ENCODE data around the gene MYL3.

The MYL3 gene

DNA sequence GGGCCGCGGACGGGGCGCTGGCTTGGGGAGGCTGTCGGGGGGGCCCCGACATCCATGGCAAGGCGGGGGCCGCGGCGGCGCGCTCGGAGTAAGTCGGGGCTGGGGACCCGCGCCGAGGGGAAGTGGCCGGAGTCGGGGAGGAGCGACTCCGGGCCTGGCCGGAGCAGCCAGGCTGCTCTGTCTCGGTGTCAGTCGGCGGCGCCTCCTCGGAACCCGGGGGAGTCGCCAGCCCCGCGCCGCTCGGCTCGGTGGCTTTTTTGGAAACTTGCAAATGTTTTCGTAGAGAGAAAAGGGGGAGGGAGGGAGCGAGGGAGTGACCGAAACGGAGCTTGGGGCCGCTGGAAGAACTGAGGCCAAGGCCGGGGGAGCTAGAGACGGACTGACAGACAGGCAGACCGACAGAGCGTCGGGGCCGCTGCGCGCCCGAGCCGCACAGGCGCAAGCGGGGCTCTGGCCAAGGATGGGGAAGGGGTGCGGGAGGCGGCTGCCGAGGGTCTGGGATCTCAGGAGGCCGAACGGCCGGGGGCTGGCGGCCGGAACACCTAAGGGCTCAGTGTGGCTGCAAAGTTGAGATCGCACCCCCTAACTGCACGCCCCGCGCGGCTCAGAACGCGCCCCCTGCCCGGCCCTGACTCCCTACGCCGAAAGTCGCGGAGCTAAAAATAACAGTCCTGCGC is 19.3 kb upstream of the MYL3 start:
- DNase-seq, result peak; percentile 50

DNA sequence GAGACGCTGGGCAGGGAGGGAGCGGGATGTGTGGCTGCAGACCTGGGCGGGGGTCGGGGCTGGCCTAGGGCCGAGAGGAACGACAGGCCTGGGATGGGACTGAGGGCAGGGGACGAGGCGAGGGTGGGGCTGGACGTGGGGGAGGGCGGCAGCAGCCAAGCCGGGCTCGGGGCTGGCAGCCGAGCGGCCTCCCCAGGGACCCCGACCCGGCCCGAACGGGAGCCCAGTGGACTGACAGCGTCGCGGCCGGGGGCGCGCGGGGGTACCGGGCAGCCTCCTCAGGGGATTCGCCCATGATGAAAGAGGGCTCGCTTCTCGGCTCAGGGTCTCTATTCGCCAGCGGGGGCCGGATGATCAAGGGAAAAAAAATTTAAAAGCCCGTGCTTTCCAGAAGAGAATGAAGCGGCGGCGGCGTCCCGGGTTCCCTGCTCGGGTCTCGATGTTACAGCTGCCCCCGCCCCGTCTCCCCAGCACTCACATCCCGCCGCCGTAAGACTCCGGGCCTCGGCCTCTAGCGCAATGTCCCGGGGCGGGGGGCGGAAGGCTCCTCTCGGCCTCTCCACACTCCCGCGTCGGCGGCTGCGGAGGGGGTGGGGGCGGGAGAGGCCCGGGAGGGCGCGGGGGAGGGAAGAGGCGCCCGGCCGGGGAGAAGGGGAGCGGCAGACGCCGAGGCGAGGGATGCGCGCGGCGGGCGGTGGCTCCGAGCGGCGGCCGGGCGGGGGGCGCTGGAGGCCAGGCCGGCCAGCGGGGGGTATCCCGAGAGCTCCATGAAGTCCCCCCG is 18.5 kb upstream of the MYL3 start:
- DNase-seq, result peak; percentile 26

DNA sequence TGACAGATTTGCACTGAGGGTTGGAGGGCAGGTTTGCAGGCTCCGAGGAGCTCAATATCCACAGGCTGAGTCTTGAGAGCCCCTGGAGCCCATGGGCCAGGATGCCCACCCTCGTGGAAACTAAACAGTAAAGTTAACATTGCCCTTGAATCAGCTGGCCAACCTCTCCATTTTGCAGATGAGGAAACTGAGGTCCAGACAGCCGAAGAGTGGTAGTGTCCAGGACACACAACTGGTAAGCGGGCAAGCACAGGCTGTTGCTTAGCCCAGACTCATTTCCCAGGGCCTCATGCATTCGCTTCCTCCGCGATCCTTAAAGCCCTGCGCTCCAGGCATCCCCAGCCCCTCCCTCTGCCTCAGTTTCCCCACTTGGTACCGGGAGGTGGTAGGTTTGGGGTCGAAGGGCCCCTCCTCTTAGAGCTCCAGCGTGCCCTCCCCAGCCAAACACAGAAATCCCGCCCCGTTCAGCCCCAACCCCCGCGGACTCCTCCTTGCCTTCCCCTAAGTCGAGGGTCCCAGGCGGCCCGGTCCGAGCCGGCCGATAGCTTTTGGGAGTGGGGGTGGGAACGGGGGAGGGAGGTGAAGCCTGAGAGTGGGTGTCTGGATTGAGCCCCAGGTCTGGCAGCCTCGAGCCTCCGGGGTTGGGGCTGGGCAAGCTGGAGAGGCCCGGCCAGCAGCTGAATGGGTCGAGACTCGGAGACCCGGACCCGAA is 17.8 kb upstream of the MYL3 start:
- DNase-seq, result no peak

DNA sequence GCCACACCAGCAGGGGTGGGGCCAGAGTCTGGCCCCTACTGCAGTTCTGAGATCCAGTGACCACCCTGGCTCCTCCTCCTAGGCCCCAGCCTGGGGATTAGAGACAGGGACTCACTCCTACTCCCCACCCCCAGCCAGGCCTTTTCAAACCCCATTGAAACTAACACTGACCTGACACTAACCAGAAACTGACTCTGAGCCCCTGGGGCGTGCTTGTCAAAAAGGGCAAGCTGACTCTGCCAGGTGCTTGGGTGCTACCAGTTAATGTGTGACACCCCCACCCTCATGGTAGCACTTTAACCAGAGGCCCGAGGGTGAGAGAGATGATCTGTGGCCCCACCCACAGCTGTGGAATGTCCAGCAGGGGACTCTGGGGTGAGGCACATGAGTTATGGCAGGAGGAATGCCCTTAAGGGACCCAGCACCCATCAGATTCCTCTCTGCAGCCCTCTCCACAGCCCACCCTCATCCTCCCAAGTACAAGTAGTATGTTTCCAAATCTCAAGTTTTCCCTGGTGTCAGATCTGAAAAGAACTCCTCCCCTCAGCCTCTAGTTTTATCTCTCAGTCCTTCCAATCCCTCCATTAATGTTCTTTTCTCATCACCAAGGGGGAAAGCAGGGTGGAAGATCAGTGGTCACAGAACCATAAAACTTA is 15.7 kb upstream of the MYL3 start:
- no peak for DNase-seq

DNA sequence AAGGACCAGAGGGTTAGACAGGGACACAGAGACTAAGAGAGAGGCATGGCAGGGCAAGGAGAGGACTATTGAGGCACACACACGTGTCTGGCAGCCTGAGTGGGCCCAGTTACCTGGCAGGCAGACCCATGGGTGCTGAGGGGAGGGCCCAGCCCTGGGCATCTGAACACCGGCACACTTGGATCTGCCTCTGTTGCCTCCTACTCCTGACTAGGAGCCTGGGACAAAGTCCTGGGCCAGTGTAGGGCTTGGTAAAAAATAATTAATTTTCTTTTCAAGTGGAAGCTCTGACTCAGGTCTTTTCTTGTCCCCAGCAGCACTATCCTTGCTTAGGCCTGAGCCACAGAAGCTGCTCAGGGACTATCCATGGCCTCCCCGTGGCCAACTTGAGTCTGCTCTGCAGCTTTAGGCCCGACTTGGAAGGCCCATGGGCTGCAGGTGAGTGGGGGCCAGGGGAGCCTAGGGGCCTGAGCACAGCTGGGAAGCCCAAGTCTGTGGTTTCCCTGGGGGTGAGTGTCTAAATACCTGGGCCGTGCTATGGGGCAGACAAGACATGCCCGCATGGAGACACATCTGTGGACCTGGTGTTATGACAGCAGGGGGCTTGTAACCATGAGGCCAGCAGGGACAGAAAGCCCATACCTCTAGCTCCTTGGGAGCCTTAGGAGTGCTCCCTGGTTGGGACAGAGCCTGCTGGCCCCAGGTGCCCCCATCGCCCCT is 14.3 kb upstream of the MYL3 start, which contains the start of gene PTH1R:
PTH1R (plus strand) TSS at position 316 of the 720 bp plus-strand sequence. CDS start 5,839 bp downstream, outside the sequence.
- DNase-seq, result no peak

DNA sequence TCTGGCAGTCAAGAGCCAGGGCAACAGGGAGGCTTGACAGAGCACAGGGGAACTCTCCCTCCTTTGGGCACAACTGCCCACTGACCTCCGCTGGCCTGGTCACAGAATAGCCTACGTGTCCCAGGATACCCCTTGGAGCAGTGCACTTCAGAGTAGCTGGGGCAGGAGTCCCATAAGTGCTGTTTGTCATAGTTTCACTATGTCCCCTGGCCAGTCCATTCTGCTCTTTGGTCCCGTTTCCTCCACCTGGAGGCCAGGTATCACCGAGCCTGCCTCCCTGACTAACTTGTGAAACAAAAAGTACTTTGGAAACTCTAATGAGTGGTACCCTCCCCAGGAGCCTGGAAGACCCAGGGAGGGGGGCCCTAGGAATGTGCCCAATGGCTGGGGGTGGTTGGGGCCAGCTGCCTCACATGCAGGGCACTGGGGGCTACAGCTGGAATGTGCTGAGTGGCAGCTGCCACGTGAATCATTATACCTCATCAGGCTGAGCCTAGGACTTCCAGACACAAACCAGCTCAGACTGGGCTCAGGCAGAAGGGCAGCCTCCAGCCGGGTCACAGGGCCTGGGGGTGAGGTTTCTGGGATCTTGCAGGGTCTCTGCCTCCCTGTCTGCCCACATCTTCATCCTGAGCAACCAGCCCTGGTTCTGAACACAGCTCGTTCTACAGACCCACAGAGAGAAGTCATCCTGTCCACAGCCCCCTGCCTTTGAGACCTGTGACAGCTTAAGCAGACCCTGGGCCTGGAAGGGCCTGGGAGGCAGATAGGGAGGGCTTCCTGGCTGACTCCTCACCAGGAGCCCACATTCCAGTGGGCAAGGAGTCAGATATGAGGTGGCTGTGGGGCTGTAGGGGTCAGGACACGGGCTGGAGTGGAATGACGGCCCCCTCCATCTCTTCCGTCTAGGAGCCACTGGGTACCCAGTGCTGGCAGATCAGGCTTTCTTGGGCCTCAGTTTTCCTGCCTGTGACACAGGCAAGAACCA is 13.4 kb upstream of the MYL3 start:
- DNase-seq, result no peak

DNA sequence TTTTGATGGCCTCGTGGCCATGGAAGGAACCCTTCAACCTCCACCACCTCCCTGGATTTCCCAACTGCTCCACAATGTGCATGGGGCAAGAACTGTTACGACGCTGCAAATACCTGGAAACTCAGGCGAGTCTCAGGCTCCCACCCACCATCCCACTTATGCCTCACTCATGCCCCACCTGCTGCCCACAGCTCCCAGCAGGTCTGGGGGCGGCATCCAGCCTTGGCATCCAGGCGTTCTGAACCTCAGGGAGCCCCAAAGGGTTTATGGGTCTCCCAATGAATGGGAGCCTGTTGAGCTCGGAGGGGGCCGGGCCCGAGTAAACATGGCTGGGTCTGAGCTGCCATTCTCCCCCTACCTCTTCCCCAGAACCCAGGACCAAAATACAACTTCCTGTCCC is 12.3 kb upstream of the MYL3 start:
- DNase-seq, result no peak

DNA sequence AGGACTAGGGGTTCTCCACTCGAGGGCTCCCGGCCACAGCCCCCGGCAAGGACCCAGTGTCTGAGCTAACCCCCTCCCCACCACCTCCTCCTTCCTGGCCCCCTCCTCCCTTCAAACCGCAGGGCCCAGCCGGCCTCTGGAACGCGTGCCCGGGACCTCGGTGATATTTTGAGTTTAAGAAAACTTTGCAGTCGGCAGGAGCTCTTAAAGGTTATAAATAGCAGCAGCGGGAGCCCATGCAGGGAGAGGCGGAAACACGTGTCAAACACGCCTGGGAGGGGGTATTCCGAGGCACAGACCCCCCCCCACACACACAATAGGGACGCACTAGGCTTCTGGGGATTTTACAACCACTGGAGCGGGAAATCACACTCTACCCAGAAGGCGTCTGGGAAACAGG is 11.2 kb upstream of the MYL3 start:
- DNase-seq, result peak; percentile 41

DNA sequence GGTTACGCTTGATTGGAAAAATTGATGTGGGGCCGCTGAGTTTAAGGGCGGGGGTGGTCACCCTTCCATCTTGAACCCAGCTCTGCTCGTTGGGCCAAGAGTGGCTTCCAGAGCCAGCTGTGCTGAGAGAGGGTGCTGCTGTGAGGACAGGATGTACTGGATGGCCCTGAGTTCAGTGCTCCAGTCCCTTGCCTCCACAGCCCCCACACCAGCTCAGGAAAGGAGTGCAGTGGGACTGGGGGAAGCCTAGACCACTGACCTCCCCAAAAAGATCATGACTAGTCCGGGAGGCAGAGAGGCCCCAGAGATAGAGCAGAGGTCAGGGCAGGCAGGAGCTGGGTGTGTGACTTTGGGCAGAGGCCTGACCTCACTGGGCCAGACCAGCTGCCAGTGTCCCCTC is 10.3 kb upstream of the MYL3 start:
- no peak for DNase-seq

DNA sequence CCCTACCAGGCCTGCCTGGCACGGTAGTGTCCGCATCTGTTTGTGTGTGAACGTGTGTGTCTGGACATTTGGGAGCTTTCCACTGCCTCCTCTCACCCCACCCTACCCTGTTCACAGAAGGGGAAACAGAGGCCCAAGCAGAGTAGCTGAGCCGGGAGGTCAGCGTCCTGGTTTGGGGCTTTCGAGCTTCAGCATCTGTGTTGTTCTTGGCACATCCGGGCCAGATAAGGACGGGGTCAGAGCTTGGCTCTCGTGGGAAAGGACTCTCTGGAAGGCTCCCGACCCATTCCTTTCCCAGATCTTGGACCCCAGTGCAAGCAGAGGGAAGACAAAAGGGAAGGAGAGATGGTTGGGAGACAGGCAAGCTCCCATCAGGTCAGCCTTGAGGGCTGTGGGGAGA is 8.0 kb upstream of the MYL3 start:
- DNase-seq, result no peak

DNA sequence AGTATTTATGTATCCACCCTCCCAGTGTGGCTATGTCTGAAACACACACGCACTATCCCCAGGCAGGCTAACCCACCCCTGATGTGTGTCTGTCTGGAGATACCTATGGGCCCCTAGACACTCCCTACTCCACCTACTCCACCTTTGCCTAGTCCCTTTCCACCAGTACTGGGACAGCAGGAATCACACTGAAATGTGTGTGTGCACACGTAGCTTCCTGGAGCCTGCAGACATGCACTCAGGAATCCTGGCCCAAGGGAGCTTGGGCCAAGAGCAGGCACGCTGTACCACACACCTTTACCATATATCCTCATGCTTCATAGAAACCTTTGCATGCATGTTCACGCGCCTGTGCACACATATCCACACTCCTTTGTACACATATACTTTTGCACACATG is 7.4 kb upstream of the MYL3 start:
- no peak for DNase-seq

DNA sequence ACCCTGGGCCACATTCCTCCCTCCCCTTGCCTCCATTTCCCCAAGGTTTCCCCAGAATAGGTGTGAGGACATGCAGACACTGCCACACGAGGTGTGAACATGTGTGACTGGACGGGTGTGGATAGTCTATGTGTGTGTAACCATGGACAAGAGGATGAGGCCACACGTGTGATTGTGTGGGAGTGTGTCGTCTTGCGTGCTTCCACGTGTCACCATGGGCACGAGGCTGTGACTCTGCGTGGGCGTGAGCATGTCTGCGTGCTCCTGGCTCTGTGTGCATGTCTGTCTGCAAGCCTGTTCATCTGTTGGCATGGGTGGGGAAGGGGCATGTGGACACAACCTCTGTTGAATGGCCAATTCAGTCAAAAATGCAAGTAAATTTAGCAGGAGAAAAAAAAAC is 6.2 kb upstream of the MYL3 start:
- DNase-seq, result no peak

DNA sequence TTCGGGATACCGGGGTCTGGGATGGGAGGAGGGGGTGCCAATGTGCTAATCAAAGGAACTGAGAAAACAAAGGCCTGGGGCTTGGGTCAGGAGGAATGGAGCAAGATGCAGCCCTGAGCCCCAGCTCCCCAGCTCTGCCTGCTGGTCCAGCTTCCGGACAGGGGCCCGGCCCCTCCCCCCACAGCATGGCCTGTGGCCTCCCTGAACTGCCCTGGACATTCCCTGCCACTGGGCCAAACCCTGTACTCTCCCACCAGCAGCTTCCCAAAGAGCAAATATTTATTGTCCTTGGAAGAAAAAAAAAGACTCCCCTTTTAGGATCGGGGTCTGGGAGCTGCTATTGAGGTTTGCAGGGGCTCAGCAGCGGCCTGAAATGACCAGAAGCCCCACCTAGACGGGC is 5.7 kb upstream of the MYL3 start:
- DNase-seq, result no peak

DNA sequence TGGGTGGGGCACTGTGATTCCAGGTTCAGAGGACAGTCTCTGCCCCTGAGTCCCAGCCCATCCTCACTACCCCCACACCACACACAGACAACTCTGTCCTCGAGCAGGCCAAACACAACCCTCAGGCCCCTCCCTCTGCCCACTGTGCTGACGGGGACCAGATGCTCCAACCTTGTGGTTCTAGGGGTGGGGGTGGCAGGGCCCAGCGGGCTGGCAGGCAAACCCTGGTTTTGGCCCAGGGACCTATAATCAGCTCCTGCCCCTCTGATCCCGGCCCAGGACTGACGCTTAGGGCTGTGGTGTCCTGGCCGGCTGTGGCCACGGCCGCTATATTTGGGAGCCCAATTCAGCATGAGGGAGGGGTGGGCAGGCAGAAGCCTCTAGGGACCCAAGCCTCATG is 5.0 kb upstream of the MYL3 start:
- DNase-seq, result no peak

DNA sequence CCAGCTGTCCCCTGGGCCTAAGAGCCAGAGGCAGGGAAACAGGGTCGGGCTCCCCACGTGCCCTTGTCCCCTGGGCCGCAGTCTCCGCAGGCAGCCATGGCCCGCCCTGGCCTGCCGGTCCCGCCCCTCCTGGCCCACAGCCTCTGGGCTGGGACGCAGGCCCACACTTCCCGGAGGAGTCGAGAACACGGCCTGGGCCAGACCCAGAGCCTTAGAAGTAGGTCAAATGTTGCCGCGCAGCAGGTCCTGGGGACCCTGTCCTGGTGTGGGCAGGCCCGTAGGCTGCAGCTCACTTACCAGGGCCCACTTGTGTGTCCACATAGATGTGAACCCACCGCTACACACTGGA is 4.3 kb upstream of the MYL3 start:
- no peak for DNase-seq

DNA sequence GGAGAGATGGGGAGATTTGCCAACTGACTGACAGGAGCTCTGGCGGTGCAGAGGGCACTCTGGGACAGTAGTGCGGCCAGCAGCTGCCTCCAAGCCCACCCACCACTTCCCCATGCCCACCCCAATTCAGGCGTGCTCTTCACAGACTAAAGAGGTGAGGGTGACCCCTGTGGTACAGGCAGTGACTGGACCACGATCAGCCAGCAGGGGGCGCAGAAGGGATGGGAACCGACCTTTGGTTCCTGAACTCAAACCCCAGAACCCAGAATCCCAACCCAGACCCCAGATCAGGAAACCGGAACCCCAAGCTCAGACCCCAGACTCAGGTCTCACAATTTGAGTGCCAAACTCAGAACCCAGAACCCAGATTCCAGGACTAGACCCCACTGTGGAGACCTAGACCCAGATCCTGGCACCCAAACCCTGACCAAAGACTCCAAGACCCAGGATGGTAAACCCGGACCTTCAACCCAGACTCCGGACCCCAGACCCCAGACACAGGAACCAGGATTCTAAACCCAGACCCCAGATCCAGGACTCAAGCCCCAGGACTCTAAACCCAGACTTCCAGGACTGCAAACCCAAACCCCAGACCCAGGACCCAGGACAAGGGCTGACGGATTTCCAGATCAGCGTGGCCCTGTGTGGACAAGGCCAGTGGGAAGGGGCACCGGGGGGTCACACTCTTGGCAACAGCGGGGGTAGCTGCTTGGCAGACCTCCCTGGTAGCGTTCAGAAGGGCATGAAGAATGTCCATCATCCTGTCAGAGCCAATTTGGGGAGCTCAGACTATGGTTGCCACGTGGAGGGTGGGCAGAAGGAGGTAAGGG is 3.7 kb upstream of the MYL3 start:
- DNase-seq, result peak; percentile 76

DNA sequence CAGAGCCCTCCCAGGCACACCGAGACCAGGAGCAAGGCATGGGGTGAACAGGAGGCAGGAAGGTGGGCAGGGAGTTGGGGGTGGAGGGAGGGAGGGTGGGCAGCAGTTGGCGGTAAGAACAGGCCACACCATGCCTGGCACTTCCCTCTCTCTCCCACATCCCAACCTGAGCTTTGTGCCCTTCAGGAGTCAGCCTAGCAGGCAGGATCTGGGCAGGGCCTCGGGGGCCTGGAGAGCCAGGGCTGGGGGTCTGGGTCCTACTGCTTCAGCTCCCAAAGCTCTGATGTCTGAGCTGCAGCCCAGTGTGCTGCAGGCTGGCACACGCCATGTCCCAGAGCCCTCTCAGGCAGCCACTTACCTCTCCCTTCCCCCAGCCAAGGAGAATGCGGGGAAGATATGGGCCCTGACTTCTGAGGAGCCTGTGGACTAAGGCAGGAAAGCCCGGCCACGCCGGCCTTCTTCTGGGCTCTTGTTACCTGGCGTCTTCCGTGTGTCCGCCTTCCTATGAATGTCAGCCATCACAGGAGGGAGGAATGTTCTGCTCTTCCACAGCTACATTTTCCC is 2.9 kb upstream of the MYL3 start:
- DNase-seq, result no peak

DNA sequence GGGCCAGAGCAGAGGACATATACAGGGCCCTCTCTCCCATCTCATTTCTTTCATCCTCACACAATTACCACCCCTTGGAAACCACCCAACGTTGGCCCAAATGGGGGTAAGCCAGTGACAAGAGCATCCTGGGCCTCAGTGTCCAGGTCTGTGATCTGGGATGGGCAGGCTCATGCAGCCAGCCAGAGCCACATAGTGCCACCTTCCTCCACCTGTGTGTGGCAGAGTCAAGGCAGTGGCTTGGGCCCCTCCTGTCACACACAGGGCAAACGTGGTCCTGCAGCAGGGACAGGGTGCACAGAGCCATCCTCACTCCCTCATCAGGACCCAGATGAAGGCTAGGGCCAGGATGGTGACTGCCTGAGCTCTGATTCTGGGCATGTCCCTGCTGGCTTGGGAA is 2.3 kb upstream of the MYL3 start:
- DNase-seq, result no peak

DNA sequence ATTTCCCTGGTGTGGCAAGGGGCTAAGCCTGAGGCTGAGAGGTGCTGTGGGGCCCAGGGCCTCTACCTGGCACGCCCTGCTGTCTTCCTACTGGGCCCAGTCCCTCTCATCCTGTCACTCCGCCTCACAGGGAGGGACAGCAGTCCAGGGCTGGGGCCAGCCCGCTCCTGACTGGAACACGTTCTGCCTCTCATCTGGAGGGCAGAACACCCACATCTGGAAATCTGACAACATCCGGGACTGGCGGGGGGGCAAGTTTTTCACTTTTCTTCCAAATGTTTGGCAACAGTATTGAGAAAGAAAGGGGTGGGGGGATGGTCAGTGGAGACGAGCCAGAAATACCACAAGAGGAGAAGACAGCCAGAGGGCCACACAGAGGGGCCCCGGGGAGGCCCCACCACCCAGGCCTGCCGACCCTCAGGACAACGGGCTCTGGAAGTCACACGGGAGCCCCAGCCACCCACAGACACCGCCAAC is 1.8 kb upstream of the MYL3 start:
- no peak for DNase-seq
